C4-2B (cell line): ENCODE measurements around the gene USP25.

Experiments used
- CTCF ChIP-seq: fragments of 450-650 bp; conservative IDR thresholded peaks from 2 replicates; pipeline ENCODE4 v1.5.1; 2017; ENCODE audit warnings: mild to moderate bottlenecking
- ZFX ChIP-seq: fragments of 450-650 bp; IDR thresholded peaks from 2 replicates; pipeline ENCODE4 v1.6.1; 2017

GRCh38 chr21:15825700-15826099, 95.9 kb downstream of the USP25 start:
- TF ChIP-seq ZFX, result no peak
- TF ChIP-seq CTCF, result no peak
